HEK293 (cell line): ENCODE results near the gene SH3BP1.
A peak's percentile ranks its signal among the peaks of the same experiment; 100 is the strongest.

Source experiments
- CTCF ChIA-PET: fragments of 350-600 bp; formaldehyde crosslinking; extraction: SDS; loops from one replicate; lab custom pipeline; 2021; ENCODE audit warnings: antibody characterized with exemption; lab: Yijun Ruan, JAX
- POLR2A ChIA-PET: fragments of 300-600 bp; formaldehyde crosslinking; extraction: SDS; loops from one replicate; lab custom pipeline; 2020; ENCODE audit warnings: antibody characterized with exemption, inconsistent platforms; lab: Yijun Ruan, JAX
- H3K27ac ChIP-seq: fragments of 200-500 bp; sonication (Bioruptor generic); 2 replicates; pipeline ENCODE4 v1.5.1; 2014; ENCODE audit warnings: low read depth, low read length, control low read depth, inconsistent platforms; ENCODE audit errors: extremely low read depth
- H3K36me3 ChIP-seq, 2 experiments: fragments of 200-500 bp in 1 of 2; sonication (Bioruptor generic) in 1 of 2; 1 replicate in 1 of 2; 2 replicates in 1 of 2; pipeline ENCODE4 v1.5.1; 2014 to 2017; ENCODE audit warnings: inconsistent platforms in 2 of 2, low read length in 2 of 2; ENCODE audit not compliant: control insufficient read depth in 2 of 2, insufficient read depth in 1 of 2
- H3K4me1 ChIP-seq: fragments of 200-500 bp; sonication (Bioruptor generic); 2 replicates; pipeline ENCODE4 v1.5.1; 2014; ENCODE audit warnings: mild to moderate bottlenecking, low read length, inconsistent platforms; ENCODE audit not compliant: control insufficient read depth, insufficient read depth
- H3K4me3 ChIP-seq: 2 replicates; pipeline ENCODE4 v1.5.1; 2011; ENCODE audit warnings: low read depth, mild to moderate bottlenecking, control low read depth, low read length, moderate library complexity
- H3K9me3 ChIP-seq: fragments of 200-500 bp; sonication (Bioruptor generic); 2 replicates; pipeline ENCODE4 v1.5.1; 2014; ENCODE audit warnings: low read depth, low read length, inconsistent platforms; ENCODE audit not compliant: control insufficient read depth, insufficient read depth
- EGR2 ChIP-seq: fragments of 450-650 bp; formaldehyde crosslinking; IDR thresholded peaks from 2 replicates; pipeline ENCODE4 v1.5.1; 2016; ENCODE audit warnings: low read depth, missing biosample characterization, missing genetic modification characterization
- GFI1B ChIP-seq: fragments of 450-650 bp; formaldehyde crosslinking; IDR thresholded peaks from 2 replicates; pipeline ENCODE4 v1.5.1; 2016; ENCODE audit warnings: missing biosample characterization, missing genetic modification characterization
- GLIS1 ChIP-seq: fragments of 450-650 bp; formaldehyde crosslinking; IDR thresholded peaks from 2 replicates; pipeline ENCODE4 v1.5.1; 2016; ENCODE audit warnings: missing biosample characterization, missing genetic modification characterization
- GLIS2 ChIP-seq: fragments of 450-650 bp; formaldehyde crosslinking; IDR thresholded peaks from 2 replicates; pipeline ENCODE4 v1.5.1; 2016; ENCODE audit warnings: missing biosample characterization, missing genetic modification characterization
- HIC1 ChIP-seq: fragments of 450-650 bp; formaldehyde crosslinking; IDR thresholded peaks from 2 replicates; pipeline ENCODE4 v1.5.1; 2016; ENCODE audit warnings: missing biosample characterization, missing genetic modification characterization
- KLF8 ChIP-seq: fragments of 450-650 bp; formaldehyde crosslinking; IDR thresholded peaks from 2 replicates; pipeline ENCODE4 v1.5.1; 2016; ENCODE audit warnings: missing biosample characterization, missing genetic modification characterization
- SP2 ChIP-seq: fragments of 450-650 bp; formaldehyde crosslinking; IDR thresholded peaks from 2 replicates; pipeline ENCODE4 v1.5.1; 2016; ENCODE audit warnings: missing biosample characterization, missing genetic modification characterization
- SP3 ChIP-seq: fragments of 450-650 bp; formaldehyde crosslinking; IDR thresholded peaks from 2 replicates; pipeline ENCODE4 v1.5.1; 2016; ENCODE audit warnings: missing biosample characterization, missing genetic modification characterization
- SP7 ChIP-seq: fragments of 450-650 bp; formaldehyde crosslinking; IDR thresholded peaks from 2 replicates; pipeline ENCODE4 v1.5.1; 2016; ENCODE audit warnings: missing biosample characterization, missing genetic modification characterization
- ZBTB10 ChIP-seq: fragments of 450-650 bp; formaldehyde crosslinking; IDR thresholded peaks from 2 replicates; pipeline ENCODE4 v1.5.1; 2016; ENCODE audit warnings: missing biosample characterization, missing genetic modification characterization
- ZBTB21 ChIP-seq: fragments of 450-650 bp; formaldehyde crosslinking; IDR thresholded peaks from 2 replicates; pipeline ENCODE4 v1.5.1; 2017; ENCODE audit warnings: missing biosample characterization, missing genetic modification characterization
- ZFHX2 ChIP-seq: fragments of 450-650 bp; formaldehyde crosslinking; conservative IDR thresholded peaks from 2 replicates; pipeline ENCODE4 v1.5.1; 2016; ENCODE audit warnings: missing biosample characterization, missing genetic modification characterization
- ZFP69B ChIP-seq: fragments of 450-650 bp; formaldehyde crosslinking; IDR thresholded peaks from 2 replicates; pipeline ENCODE4 v1.5.1; 2016; ENCODE audit warnings: missing biosample characterization, missing genetic modification characterization
- ZIC2 ChIP-seq: fragments of 450-650 bp; formaldehyde crosslinking; IDR thresholded peaks from 2 replicates; pipeline ENCODE4 v1.5.1; 2016; ENCODE audit warnings: missing biosample characterization, missing genetic modification characterization
- ZNF121 ChIP-seq: fragments of 450-650 bp; formaldehyde crosslinking; IDR thresholded peaks from 2 replicates; pipeline ENCODE4 v1.5.1; 2016; ENCODE audit warnings: missing biosample characterization, missing genetic modification characterization
- ZNF133 ChIP-seq: fragments of 450-650 bp; formaldehyde crosslinking; IDR thresholded peaks from 2 replicates; pipeline ENCODE4 v1.5.1; 2016; ENCODE audit warnings: missing biosample characterization, missing genetic modification characterization
- ZNF140 ChIP-seq: fragments of 450-650 bp; formaldehyde crosslinking; IDR thresholded peaks from 2 replicates; pipeline ENCODE4 v1.5.1; 2016; ENCODE audit warnings: missing biosample characterization, missing genetic modification characterization
- ZNF184 ChIP-seq: fragments of 450-650 bp; IDR thresholded peaks from 2 replicates; pipeline ENCODE4 v1.5.1; 2018; ENCODE audit warnings: missing biosample characterization, mild to moderate bottlenecking, missing genetic modification characterization
- ZNF202 ChIP-seq: fragments of 450-650 bp; formaldehyde crosslinking; IDR thresholded peaks from 2 replicates; pipeline ENCODE4 v1.5.1; 2016; ENCODE audit warnings: missing biosample characterization, missing genetic modification characterization, borderline replicate concordance
- ZNF341 ChIP-seq: fragments of 450-650 bp; formaldehyde crosslinking; IDR thresholded peaks from 2 replicates; pipeline ENCODE4; 2016; ENCODE audit warnings: low read depth, missing biosample characterization, missing genetic modification characterization
- ZNF529 ChIP-seq: fragments of 450-650 bp; formaldehyde crosslinking; IDR thresholded peaks from 2 replicates; pipeline ENCODE4 v1.5.1; 2017; ENCODE audit warnings: missing genetic modification characterization, missing biosample characterization; ENCODE audit not compliant: insufficient replicate concordance
- ZNF585B ChIP-seq: fragments of 450-650 bp; formaldehyde crosslinking; IDR thresholded peaks from 2 replicates; pipeline ENCODE4 v1.5.1; 2016; ENCODE audit warnings: missing biosample characterization, missing genetic modification characterization
- ZNF596 ChIP-seq: fragments of 450-650 bp; IDR thresholded peaks from 2 replicates; pipeline ENCODE4 v1.5.0; 2018; ENCODE audit warnings: missing biosample characterization, mild to moderate bottlenecking, missing genetic modification characterization, moderate library complexity
- ZNF629 ChIP-seq: fragments of 450-650 bp; formaldehyde crosslinking; IDR thresholded peaks from 2 replicates; pipeline ENCODE4 v1.5.1; 2017; ENCODE audit warnings: missing biosample characterization, missing genetic modification characterization
- ZNF664 ChIP-seq: fragments of 450-650 bp; formaldehyde crosslinking; IDR thresholded peaks from 2 replicates; pipeline ENCODE4 v1.5.1; 2016; ENCODE audit warnings: missing biosample characterization, missing genetic modification characterization
- ZXDB ChIP-seq: fragments of 450-650 bp; formaldehyde crosslinking; IDR thresholded peaks from 2 replicates; pipeline ENCODE4 v1.5.1; 2016; ENCODE audit warnings: missing biosample characterization, missing genetic modification characterization
- TF ChIP-seq, protein P1 (sequence below): fragments of 450-650 bp; formaldehyde crosslinking; IDR thresholded peaks from 2 replicates; pipeline ENCODE4 v1.5.1; 2016; ENCODE audit warnings: missing biosample characterization, missing genetic modification characterization
- TF ChIP-seq, protein P2 (sequence below): fragments of 450-650 bp; formaldehyde crosslinking; optimal IDR thresholded peaks from 2 replicates; pipeline ENCODE3; 2016; ENCODE audit warnings: missing biosample characterization, mild to moderate bottlenecking, missing genetic modification characterization

Gene SH3BP1, protein sequence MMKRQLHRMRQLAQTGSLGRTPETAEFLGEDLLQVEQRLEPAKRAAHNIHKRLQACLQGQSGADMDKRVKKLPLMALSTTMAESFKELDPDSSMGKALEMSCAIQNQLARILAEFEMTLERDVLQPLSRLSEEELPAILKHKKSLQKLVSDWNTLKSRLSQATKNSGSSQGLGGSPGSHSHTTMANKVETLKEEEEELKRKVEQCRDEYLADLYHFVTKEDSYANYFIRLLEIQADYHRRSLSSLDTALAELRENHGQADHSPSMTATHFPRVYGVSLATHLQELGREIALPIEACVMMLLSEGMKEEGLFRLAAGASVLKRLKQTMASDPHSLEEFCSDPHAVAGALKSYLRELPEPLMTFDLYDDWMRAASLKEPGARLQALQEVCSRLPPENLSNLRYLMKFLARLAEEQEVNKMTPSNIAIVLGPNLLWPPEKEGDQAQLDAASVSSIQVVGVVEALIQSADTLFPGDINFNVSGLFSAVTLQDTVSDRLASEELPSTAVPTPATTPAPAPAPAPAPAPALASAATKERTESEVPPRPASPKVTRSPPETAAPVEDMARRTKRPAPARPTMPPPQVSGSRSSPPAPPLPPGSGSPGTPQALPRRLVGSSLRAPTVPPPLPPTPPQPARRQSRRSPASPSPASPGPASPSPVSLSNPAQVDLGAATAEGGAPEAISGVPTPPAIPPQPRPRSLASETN

GRCh38 chr22:37639070-37639760 lies at the start of gene SH3BP1:
TSS of gene SH3BP1 (plus strand) at chr22:37639669. CDS start at chr22:37639788, 119 bp downstream.
- POLR2A ChIA-PET = interaction anchor here (0.6 to 11.0 kb wide), 6 partner anchors 8 to 945 kb away, joined by 3 to 80 read pairs (median 3); partner anchors contain the start of genes GCAT, GGA1 and PDXP
- TF ChIP-seq SP2 (tag by site-specific recombination) = peak; percentile 38
- no peak for TF ChIP-seq ZBTB21
- TF ChIP-seq HIC1 (tag by site-specific recombination) = 0 out of 2 replicates have a peak, but pooled peaks have one; percentile 21
- TF ChIP-seq EGR2 (tag by site-specific recombination) = peak; percentile 39; the same call in 1 of the 2 replicates
- no peak for TF ChIP-seq ZNF629 (tag by site-specific recombination)
- 0 out of 2 replicates have a peak, but pooled peaks have one; percentile 56 for TF ChIP-seq ZNF596 (tag by site-specific recombination)
- no peak for TF ChIP-seq ZNF184 (tag by site-specific recombination)
- TF ChIP-seq ZXDB (tag by site-specific recombination) = peak; percentile 28; the same call in 1 of the 2 replicates
- no peak for TF ChIP-seq ZNF202
- TF ChIP-seq GLIS2 (tag by site-specific recombination) = peak; percentile 75
- no peak for TF ChIP-seq ZIC2 (tag by site-specific recombination)
- TF ChIP-seq ZFHX2 (tag by site-specific recombination) = peak; percentile 82
- peak; percentile 39; the same call in 1 of the 2 replicates for TF ChIP-seq ZNF341 (tag by site-specific recombination)
- TF ChIP-seq, protein P1, sequence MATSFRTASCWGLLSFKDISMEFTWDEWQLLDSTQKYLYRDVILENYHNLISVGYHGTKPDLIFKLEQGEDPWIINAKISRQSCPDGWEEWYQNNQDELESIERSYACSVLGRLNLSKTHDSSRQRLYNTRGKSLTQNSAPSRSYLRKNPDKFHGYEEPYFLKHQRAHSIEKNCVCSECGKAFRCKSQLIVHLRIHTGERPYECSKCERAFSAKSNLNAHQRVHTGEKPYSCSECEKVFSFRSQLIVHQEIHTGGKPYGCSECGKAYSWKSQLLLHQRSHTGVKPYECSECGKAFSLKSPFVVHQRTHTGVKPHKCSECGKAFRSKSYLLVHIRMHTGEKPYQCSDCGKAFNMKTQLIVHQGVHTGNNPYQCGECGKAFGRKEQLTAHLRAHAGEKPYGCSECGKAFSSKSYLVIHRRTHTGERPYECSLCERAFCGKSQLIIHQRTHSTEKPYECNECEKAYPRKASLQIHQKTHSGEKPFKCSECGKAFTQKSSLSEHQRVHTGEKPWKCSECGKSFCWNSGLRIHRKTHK (tag by site-specific recombination) = no peak
- TF ChIP-seq ZBTB10 = no peak
- no peak for TF ChIP-seq GFI1B (tag by site-specific recombination)
- TF ChIP-seq ZNF585B (tag by site-specific recombination) = no peak
- TF ChIP-seq ZNF664 (tag by site-specific recombination) = no peak
- TF ChIP-seq, protein P2, sequence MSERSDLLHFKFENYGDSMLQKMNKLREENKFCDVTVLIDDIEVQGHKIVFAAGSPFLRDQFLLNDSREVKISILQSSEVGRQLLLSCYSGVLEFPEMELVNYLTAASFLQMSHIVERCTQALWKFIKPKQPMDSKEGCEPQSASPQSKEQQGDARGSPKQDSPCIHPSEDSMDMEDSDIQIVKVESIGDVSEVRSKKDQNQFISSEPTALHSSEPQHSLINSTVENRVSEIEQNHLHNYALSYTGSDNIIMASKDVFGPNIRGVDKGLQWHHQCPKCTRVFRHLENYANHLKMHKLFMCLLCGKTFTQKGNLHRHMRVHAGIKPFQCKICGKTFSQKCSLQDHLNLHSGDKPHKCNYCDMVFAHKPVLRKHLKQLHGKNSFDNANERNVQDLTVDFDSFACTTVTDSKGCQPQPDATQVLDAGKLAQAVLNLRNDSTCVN (tag by site-specific recombination) = peak; percentile 23
- no peak for TF ChIP-seq ZNF133 (tag by site-specific recombination)
- TF ChIP-seq GLIS1 = peak; percentile 77
- TF ChIP-seq KLF8 = peak; percentile 36; the same call in 1 of the 2 replicates
- peak; percentile 45 for TF ChIP-seq SP3
- TF ChIP-seq ZFP69B = no peak
- no peak for TF ChIP-seq ZNF121
- no peak for TF ChIP-seq ZNF140 (tag by site-specific recombination)
- no peak for TF ChIP-seq SP7 (tag by site-specific recombination)
- TF ChIP-seq ZNF529 (tag by site-specific recombination) = no peak

More at GRCh38 chr22:37639070-37639760, at the start of gene SH3BP1:
- Histone ChIP-seq H3K9me3 (no peaks in the 10 kb centered on the region), H3K27ac (peak within 1 kb of the TSS; percentile 52; the same call in 1 of the 2 replicates), H3K4me3 (peak within 1 kb of the TSS; percentile 58), H3K36me3 (peaks cover 0 to 32% of the 10 kb centered on the region in 2 experiments; a peak in 1 of 3 replicates), H3K4me1 (peaks cover 10% of the 10 kb centered on the region; the same call in 1 of the 2 replicates)
- CTCF ChIA-PET = interaction anchor here (0.6 to 17.0 kb wide), 5 partner anchors 32 to 180 kb away, joined by 3 to 353 read pairs (median 6); partner anchors contain the start of genes LGALS1 and NOL12
